ENCODE results near the gene NFATC1. TPM values are rescaled to one million over a fixed set of nuclear protein-coding genes. Genes with fewer than 3 reads are reported as not detected.

The NFATC1 gene
- total RNA-seq, 4 donors from 2014 or later = 13.9 to 24.3 (median 16.7) TPM

DNA sequence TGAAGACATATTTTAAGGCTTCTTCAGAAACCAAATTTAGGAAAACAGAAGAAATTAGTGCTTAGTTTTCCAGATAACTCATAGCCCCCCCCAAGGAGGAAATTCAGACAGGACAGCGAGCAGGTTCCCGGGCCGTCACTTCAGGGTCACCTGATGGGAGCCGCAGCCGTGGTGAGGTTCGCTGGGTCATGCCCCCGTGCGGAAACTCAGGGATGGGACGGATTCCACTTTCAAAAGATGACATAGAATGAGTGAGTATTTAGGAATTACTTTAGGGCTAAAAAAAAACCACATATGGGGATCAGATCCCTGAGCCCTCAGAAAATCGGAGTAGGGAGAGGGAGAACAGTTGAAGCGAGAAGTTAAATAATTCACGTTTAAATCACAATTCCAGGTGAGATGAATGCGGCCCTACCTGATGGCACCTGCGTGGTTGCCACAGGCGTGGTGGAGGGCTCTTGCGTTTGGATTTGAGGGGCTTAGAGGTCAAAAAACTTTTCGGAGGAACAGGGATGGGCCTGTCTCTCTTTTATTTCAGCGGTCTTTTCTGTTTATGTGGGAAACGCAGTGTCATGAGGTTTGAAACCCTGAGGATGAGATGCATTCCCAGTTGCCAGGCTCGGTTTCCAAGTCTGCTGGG is 114.4 kb downstream of the NFATC1 start:
- 94% methylated on average over 20 of the region's 20 CpGs for WGBS
- peaks cover 7% of the 10 kb centered on the region for H3K36me3 ChIP-seq
- no peak overlapping the region for H3K4me3 ChIP-seq
- no peaks in the 10 kb centered on the region for H3K9me3 ChIP-seq
- H3K27ac ChIP-seq = no peak overlapping the region
- H3K27me3 ChIP-seq = no peaks in the 10 kb centered on the region
- H3K4me1 ChIP-seq = peaks cover 32% of the 10 kb centered on the region
- peak; percentile 44 to 61 for DNase-seq (ENCODE audit: low spot score in 2 of 2)
- TF ChIP-seq EP300 (IDR thresholded peaks at IDR 0.05) (no peak), POLR2A (IDR thresholded peaks at IDR 0.05) (no peak), POLR2AphosphoS5 (IDR thresholded peaks at IDR 0.05) (no peak)
- TF ChIP-seq, protein P1, sequence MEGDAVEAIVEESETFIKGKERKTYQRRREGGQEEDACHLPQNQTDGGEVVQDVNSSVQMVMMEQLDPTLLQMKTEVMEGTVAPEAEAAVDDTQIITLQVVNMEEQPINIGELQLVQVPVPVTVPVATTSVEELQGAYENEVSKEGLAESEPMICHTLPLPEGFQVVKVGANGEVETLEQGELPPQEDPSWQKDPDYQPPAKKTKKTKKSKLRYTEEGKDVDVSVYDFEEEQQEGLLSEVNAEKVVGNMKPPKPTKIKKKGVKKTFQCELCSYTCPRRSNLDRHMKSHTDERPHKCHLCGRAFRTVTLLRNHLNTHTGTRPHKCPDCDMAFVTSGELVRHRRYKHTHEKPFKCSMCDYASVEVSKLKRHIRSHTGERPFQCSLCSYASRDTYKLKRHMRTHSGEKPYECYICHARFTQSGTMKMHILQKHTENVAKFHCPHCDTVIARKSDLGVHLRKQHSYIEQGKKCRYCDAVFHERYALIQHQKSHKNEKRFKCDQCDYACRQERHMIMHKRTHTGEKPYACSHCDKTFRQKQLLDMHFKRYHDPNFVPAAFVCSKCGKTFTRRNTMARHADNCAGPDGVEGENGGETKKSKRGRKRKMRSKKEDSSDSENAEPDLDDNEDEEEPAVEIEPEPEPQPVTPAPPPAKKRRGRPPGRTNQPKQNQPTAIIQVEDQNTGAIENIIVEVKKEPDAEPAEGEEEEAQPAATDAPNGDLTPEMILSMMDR (IDR thresholded peaks at IDR 0.05) = no peak

DNA sequence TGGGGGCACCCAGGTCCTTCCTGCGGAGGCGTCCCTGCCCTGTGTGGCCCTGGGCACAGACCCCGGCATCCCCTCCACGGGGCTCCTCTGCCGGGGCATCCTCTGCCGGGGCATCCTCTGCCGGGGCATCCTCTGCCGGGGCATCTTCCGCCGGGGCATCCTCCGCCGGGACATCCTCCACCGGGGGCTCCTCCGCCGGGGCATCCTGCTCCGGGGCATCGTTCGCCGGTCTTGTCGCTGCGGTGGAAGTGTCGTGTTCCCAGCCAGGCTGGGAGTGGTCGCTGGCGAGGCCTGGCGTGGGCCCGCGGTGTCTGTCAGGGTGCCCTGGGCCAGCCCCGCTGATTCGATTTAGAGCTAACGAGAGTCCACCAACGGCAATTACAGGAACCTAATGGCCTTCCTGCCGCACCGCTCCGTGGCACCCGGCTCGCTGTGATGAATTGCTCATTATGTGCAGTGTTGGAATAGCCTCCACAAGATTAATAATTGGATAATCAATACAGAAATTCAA is 115.1 kb downstream of the NFATC1 start:
- DNase-seq (ENCODE audit: low spot score in 2 of 2) = peak; percentile 60 to 70
- Histone ChIP-seq H3K27ac (no peak overlapping the region), H3K36me3 (peaks cover 7% of the 10 kb centered on the region), H3K4me3 (no peak overlapping the region), H3K27me3 (no peaks in the 10 kb centered on the region), H3K4me1 (peaks cover 29% of the 10 kb centered on the region), H3K9me3 (no peaks in the 10 kb centered on the region)
- WGBS = 97% methylated on average over 32 of the region's 36 CpGs
- TF ChIP-seq, protein P1 (IDR thresholded peaks at IDR 0.05) = no peak
- no peak for TF ChIP-seq POLR2A (IDR thresholded peaks at IDR 0.05)
- TF ChIP-seq EP300 (IDR thresholded peaks at IDR 0.05) = no peak
- TF ChIP-seq POLR2AphosphoS5 (IDR thresholded peaks at IDR 0.05) = no peak

DNA sequence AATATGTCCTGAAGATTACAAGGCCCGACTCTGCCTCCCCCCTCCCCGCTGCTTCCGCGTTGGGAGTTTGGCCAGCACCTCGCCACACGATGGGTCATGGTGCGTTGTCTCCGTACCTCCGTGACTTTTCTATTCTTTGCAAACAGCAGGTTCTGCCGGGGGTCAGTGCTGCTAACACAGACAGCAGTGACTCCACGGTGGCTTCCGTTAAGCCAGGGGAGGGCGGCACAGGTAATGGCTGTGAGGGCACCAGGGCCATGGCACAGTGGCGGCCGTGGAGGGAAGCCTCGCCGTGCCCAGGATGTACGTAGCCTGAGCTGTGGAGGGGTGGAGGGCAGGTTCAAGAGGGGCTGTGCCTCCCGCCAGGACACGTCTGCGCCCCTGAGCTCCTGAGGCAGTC is 115.5 kb downstream of the NFATC1 start:
- Histone ChIP-seq H3K27me3 (no peaks in the 10 kb centered on the region), H3K36me3 (peaks cover 7% of the 10 kb centered on the region), H3K9me3 (no peaks in the 10 kb centered on the region), H3K4me1 (peaks cover 24% of the 10 kb centered on the region), H3K4me3 (no peak overlapping the region), H3K27ac (no peak overlapping the region)
- no peak for TF ChIP-seq POLR2A (IDR thresholded peaks at IDR 0.05)
- DNase-seq (ENCODE audit: low spot score in 2 of 2) = peak; percentile 53 to 72
- 96% methylated on average over 21 of the region's 21 CpGs for WGBS

DNA sequence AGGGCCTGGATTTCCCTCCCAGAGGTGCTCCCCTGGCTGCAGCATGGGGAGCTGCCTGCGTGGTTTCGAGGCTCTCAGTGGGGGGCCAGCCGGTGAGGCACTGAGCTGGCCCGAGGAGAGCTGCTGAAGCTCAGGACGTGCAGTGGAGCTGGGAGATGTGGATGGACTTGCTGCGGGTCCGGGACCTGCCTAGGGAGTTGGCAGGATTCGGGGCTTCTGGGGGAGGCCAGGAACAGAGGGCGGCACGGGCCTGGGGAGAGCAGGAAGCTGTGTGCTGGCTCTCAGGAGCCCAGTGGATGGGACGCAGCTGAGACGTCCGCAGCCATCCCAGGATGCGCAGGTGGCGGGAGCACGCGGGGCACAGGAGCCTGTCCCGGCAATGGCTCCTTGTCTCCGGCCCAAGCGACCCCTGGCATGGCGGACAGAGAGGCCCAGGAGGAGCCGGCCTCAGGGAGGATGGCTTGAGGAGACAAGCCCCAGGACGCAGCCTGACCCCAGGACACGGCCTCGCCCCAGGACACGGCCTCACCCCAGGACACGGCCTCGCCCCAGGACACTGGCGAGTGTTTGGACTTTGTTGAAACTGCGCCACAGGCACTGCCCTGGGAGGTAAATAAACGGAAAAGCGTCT is 116.1 kb downstream of the NFATC1 start:
- 85% methylated on average over 27 of the region's 32 CpGs for WGBS
- no peaks in the 10 kb centered on the region for H3K27me3 ChIP-seq
- peaks cover 7% of the 10 kb centered on the region for H3K36me3 ChIP-seq
- no peak for TF ChIP-seq EP300 (IDR thresholded peaks at IDR 0.05)
- TF ChIP-seq, protein P1 (IDR thresholded peaks at IDR 0.05) = no peak
- no peak for TF ChIP-seq POLR2AphosphoS5 (IDR thresholded peaks at IDR 0.05)
- no peak for TF ChIP-seq POLR2A (IDR thresholded peaks at IDR 0.05)
- H3K4me1 ChIP-seq = peaks cover 19% of the 10 kb centered on the region
- H3K9me3 ChIP-seq = no peaks in the 10 kb centered on the region
- peak; percentile 55 to 74 for DNase-seq (ENCODE audit: low spot score in 2 of 2)
- no peak overlapping the region for H3K27ac ChIP-seq
- no peak overlapping the region for H3K4me3 ChIP-seq

DNA sequence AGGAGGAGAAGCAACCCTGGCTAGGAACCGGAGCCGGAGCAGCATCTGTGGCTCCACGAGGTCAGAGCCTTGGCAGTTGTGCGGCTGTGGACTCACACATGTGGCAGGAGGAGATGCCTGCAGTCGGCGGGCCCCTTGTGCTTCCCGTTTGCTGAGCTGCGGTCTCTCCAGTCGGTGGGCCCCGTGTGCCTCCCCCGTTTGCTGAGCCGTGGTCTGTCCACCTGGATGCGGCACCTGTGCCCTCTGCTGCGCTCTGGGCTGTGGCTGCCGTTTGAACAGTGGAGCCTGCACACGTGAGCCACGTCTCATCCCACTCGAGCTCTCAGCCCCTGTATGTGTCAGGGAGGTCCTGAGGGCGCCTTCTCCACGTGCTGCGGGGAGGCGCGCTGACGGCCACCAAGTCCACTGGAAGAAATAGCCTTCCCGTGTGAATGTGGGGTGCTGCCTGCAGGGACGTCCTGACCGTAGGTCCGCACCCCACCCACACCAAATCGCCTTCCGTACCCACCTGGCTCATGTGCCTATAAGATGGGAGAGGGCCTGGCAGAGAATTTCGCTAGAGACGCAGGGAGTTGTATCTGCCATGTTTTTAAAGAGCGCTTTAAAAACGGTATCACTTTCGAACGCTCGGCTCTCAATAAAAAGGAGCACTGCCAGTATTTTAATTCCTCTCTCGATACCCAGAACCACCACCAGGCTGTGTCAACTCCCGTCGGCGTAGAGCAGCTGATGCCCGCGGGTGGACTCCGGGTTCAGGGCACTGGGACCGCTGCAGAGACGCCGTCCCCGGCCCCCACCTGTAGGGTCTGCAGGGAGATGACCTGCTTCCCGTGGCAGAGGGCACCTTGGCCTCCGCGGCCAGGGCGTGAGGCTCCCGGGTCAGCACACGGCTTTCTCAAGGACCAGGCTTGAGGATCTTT is 117.0 kb downstream of the NFATC1 start:
- Histone ChIP-seq H3K9me3 (no peaks in the 10 kb centered on the region), H3K36me3 (peaks cover 7% of the 10 kb centered on the region), H3K27ac (no peak overlapping the region), H3K27me3 (no peaks in the 10 kb centered on the region), H3K4me3 (no peak overlapping the region), H3K4me1 (peaks cover 10% of the 10 kb centered on the region)
- DNase-seq (ENCODE audit: low spot score in 2 of 2) = peak; percentile 49 to 76
- 95% methylated on average over 26 of the region's 54 CpGs for WGBS
- no peak for TF ChIP-seq POLR2A (IDR thresholded peaks at IDR 0.05)
- no peak for TF ChIP-seq POLR2AphosphoS5 (IDR thresholded peaks at IDR 0.05)
- TF ChIP-seq, protein P1 (IDR thresholded peaks at IDR 0.05) = no peak
- no peak for TF ChIP-seq EP300 (IDR thresholded peaks at IDR 0.05)

All from suprapubic skin (tissue), 4 donors.